Kidney capillary endothelial cell (primary cell): ENCODE measurements around the gene KLK13.
A peak's percentile ranks its signal among the peaks of the same experiment; 100 is the strongest.

Experiments
- DNase-seq: peaks from one replicate; pipeline ENCODE4 v3.0.0-alpha.2; 2018; ENCODE audit warnings: low spot score

Gene KLK13

GRCh38 chr19:51019544-51019925, 45.4 kb downstream of the KLK13 start, which contains the start of gene KLK10:
KLK10 (minus strand) TSS chr19:51019709; CDS start chr19:51019130, 579 bp downstream.
- DNase-seq, result no peak

GRCh38 chr19:51018745-51019543, 45.9 kb downstream of the KLK13 start:
- no peak for DNase-seq

DNA sequence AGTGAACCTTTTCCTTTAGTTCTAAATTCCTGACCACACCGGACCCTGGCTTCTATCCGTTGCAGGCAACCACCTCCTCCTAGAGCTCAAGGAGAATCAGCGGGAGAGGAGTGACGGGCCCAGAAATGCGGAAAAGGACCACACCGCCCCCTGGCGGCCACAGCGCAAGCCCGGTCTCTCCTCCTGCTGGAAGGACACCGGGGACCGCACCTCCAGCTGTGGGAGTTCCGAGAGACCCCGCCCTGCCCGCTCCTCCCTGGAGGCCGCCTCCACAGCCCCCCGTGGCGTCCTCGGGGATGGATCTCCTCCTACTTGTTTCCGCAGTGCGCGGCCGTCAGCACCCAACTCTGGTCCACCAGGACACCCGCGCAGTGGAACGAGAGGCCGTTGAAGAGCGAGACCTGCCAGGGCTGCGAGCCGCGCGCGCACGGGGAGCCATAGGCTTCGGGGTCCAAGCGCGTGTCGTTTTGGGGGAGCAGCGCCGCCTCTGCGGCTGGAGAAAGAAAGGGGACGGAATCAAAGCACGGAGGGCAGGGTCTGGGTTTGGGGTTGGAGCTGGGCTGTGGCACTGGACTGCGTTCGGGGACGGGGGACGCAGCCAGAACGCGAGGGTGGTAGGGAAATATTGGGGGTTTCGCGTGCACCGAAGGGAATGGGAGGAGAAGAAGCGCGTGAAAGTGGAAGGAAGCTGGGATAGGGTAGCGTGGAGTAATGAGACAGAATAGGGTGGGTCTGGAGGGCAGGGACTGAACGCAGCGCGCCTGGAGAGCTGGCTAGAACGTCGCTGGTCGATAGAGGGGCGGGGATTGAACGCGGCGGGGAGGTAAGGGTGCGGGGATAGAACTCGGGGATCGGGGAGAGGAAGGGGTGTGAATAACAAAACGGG, 47.9 kb downstream of the KLK13 start:
- DNase-seq, result peak; percentile 36

DNA sequence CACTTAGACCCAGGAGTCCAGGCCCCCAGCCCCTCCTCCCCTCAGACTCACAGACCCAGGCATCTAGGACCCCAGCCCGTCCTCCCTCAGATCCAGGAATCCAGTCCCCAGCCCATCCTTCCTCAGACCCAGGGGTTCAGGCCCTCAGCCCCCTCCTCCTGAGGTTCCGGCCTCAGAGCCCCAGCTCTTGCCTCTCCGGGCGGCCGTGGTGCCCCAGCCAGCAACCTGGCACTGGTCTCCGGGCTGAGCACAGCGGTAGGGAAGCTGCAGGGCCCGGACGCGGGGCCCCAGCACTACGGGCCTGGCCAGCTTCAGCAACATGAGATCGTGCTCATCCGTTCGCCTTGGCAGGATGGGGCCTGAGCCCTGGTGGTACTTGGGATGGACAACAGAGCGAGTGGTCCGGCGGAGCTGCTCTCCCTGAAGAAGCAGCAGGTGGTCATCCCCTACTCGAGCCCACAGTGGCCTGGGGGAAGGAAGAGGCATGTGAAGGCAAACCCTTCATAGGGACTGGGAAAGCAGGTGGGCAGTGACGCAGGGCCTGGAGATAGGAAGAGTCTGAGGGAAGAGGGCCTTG, 49.1 kb downstream of the KLK13 start:
- DNase-seq, result no peak

- no peak for DNase-seq
Measured at GRCh38 chr19:51014242-51014641, 50.6 kb downstream of the KLK13 start.

DNA sequence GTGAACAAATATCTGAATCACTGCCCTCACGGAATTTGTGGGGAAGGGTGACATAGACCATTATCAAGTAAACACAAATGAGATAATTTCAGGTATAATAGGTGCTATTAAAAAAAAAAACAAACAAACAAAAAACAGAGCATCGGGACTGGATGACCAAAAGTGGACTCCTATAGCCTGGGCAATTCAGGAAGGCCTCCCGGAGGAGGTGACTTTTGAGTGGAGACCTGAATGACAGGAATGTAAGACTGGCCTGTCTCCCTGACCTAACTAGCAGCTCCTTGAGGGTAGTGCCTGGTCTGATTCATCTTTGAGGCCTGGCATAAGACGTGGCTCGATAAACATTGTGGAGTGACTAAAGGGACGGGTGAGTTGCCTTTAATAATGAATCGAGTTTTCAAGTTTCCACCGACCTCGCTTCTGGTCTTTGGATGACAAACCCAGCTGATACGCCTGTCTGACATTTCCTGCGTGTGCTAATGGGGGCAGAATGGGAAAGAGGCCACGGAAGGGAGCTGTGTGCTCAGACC, 52.2 kb downstream of the KLK13 start:
- no peak for DNase-seq

GRCh38 chr19:51010066-51010795, 54.7 kb downstream of the KLK13 start:
- no peak for DNase-seq

DNA sequence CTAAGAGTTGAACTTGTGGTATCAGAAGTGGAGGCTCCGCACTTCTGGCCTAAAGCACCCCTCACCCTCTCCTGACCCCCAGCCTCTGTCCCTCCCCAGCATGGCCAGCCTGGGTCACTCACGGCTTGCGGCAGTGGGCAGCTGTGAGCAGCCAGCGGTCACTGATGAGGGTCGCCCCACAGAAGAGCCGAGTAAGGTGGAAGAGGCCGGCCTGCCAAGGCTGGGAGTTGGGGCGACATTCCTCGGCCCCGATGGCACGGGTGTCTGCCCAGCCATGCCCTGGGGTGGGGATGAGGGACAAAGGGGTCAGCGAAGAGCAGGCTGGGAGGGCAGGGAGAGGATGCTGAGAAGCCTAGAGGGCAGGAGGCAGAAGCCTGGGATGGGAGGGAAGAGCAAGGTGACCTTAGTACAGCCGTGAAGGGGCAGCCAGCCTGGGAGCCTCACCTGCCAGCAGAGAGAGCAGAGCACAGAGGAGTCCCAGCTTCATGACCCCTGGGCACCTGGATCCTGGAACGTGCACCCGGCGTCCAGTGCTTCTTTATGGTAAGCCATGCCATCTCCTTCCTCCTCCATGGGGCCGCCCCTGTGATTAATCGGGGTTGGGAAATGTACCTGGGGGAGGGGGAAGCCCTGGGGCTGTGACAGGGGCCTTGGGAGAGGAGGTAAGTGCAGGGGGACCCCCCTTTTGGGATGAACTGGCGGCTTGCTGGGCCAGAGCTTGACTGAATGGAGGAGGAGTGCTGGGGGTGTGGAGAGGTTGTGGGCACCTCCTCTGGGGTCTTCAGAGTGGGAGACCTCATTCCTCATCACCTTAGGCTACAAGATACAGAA, 55.6 kb downstream of the KLK13 start:
- DNase-seq, result no peak

GRCh38 chr19:51007488-51007887, 57.4 kb downstream of the KLK13 start:
- no peak for DNase-seq

DNA sequence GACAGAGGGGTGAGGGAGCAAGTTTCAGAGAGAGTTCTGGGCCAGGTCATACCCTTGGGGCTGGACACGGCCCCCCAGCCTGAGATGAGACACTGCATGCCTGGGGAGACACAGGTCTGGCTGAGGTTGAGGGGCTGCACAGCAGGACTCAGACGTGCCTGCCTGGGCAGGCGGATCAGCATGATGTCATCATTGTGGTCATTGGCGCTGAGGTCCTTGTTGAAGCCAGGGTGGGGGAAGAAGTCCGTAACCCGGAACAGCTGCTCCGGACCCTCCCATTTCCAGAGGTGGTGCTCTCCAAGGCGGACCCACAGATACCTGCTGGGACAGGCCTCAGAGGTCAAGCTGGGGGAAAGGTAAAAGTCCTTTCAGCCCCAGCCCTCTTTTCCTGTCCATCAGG, 58.5 kb downstream of the KLK13 start:
- DNase-seq, result no peak
